ENCODE results near the gene ARID5B. TPM values are rescaled to one million over a fixed set of nuclear protein-coding genes. Genes with fewer than 3 reads are reported as not detected.

ARID5B gene
- total RNA-seq, 2 donors from 2014 or later, result 74.4 to 113 TPM

DNA sequence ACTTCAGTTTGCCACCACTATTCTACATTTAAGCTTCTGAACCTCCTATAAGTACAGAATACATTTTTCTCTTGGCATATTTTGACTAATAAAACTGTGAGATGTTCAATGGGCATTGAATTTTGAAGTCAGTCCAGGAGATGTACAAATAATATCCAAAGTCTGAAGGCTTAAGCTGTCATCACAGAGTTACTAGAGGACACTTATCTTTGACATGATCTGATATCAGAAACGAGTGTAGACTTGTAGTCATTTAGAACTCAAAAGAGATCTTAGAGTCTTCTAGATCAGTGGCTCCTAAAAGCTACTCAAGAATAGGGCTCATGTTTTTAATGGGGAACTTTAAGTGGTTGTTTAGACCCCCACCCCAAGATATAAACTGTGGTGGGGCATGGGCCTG, 160.5 kb downstream of the ARID5B start:
- Mint-ChIP-seq H3K27me3 (ENCODE audit: low read depth) (no peaks in the 10 kb centered on the region), H3K9me3 (peaks cover 4 to 10% of the 10 kb centered on the region in 2 donors), H3K36me3 (ENCODE audit: insufficient read depth in 2 of 2) (peaks cover 36 to 72% of the 10 kb centered on the region in 2 donors), H3K4me3 (peak overlapping the region; percentile 48 to 99), H3K4me1 (ENCODE audit: low read depth) (peaks cover 94% of the 10 kb centered on the region), H3K27ac (peak overlapping the region; percentile 100)
- DNase-seq (no peak), ATAC-seq (replicated peaks in 1 of 2) (peak; percentile 61 to 62)

GRCh38 chr10:62062752-62063512, 161.4 kb downstream of the ARID5B start:
- Mint-ChIP-seq H3K4me3 (peak overlapping the region; percentile 48 to 99), H3K9me3 (peaks cover 4 to 10% of the 10 kb centered on the region in 2 donors), H3K27me3 (ENCODE audit: low read depth) (no peaks in the 10 kb centered on the region), H3K36me3 (ENCODE audit: insufficient read depth in 2 of 2) (peaks cover 30 to 67% of the 10 kb centered on the region in 2 donors), H3K4me1 (ENCODE audit: low read depth) (peaks cover 90% of the 10 kb centered on the region), H3K27ac (peak overlapping the region; percentile 100)
- no peak for DNase-seq
- peak; percentile 78 for ATAC-seq (replicated peaks in 1 of 2)

- Mint-ChIP-seq H3K9me3 (peaks cover 4 to 10% of the 10 kb centered on the region in 2 donors), H3K36me3 (ENCODE audit: insufficient read depth in 2 of 2) (peaks cover 32 to 67% of the 10 kb centered on the region in 2 donors), H3K27ac (peak overlapping the region; percentile 100), H3K27me3 (ENCODE audit: low read depth) (no peaks in the 10 kb centered on the region), H3K4me3 (peak overlapping the region; percentile 36 to 99), H3K4me1 (ENCODE audit: low read depth) (peaks cover 85% of the 10 kb centered on the region)
- ATAC-seq (replicated peaks in 1 of 2) (no peak), DNase-seq (no peak)
Observed at GRCh38 chr10:62063795-62064472, 162.4 kb downstream of the ARID5B start.

DNA sequence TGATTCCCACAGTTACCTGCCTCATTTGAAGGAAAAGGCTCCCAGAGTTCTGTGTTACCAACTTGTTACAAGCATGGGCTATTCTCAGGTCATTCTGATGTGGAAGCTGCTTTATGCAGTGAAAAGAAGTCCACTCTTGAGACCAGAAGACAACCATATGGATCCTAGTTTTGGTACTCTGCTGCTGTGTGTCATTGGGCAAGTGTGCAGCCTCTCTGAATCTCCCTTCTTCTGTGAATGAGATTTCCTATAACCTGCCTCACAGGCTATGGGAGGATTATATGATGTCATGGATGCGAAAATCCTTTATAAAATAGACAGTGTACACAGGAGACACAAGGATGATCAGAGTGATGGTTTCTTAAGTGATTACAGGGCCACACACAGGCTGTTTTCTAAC, 166.1 kb downstream of the ARID5B start:
- Mint-ChIP-seq H3K9me3 (peaks cover 0 to 1% of the 10 kb centered on the region in 2 donors), H3K36me3 (ENCODE audit: insufficient read depth in 2 of 2) (peaks cover 31 to 67% of the 10 kb centered on the region in 2 donors), H3K27me3 (ENCODE audit: low read depth) (no peaks in the 10 kb centered on the region), H3K27ac (peak overlapping the region; percentile 84), H3K4me3 (peak overlapping the region in 1 of 2 donors; percentile 41), H3K4me1 (ENCODE audit: low read depth) (peaks cover 85% of the 10 kb centered on the region)
- DNase-seq, result no peak
- ATAC-seq (replicated peaks in 1 of 2), result no peak

DNA sequence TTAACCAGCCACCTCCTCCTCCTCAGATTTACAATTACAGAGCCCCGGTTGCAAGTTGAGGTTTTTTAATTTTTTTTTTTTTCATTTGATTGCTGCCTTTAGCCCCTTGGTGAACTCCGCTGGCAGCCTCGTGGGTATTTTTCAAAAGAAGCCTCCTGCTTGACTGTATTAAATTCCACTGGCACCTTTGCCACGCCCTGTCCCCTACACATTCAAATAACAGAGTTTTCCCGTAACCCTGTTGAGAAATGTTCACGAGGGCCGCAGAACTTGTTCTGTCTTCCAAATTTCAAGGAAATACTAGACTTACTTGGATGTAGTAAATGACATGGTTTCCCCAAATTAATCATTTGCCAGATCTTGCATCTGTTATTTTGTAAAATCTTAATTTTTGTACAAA, 167.0 kb downstream of the ARID5B start:
- H3K27ac Mint-ChIP-seq, result peak overlapping the region; percentile 92
- peaks cover 33 to 71% of the 10 kb centered on the region in 2 donors for H3K36me3 Mint-ChIP-seq (ENCODE audit: insufficient read depth in 2 of 2)
- DNase-seq (no peak), ATAC-seq (replicated peaks in 1 of 2) (no peak)
- peaks cover 85% of the 10 kb centered on the region for H3K4me1 Mint-ChIP-seq (ENCODE audit: low read depth)
- H3K27me3 Mint-ChIP-seq (ENCODE audit: low read depth), result no peaks in the 10 kb centered on the region
- H3K9me3 Mint-ChIP-seq, result no peaks in the 10 kb centered on the region
- peak overlapping the region in 1 of 2 donors; percentile 29 for H3K4me3 Mint-ChIP-seq

DNA sequence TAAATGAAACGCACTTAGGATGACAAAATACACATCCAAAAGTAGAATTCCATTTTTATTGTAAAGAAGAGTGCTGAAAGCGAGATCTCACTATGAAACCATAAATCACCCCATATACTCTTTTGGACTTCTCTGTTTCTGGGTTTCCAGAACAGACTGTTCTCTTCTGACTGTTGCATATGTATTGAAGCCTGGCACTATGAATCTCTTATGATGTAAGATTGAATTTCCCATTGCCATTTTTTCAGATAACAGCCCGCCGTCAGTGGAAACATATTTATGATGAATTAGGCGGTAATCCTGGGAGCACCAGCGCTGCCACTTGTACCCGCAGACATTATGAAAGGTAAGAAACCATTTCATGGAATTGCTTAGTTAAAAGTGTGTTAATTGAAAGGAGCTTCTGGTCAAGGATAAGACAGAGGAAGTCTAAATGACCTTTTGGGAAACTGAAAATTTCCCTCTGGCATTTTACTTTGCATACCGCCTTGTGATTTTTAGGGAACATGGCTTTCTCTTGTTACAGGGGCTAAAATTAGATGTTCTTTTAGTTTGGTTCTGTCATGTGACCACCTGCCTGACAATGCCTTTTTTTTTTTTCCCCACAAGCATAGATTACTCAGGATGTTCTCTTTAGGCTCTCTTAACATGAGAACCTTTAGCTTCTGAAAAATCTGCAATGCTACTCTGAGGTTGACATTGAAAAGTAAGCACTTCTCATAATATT, 168.1 kb downstream of the ARID5B start:
- Mint-ChIP-seq H3K4me3 (peak overlapping the region in 1 of 2 donors; percentile 14), H3K27ac (peak overlapping the region; percentile 74), H3K4me1 (ENCODE audit: low read depth) (peaks cover 85% of the 10 kb centered on the region), H3K27me3 (ENCODE audit: low read depth) (no peaks in the 10 kb centered on the region), H3K36me3 (ENCODE audit: insufficient read depth in 2 of 2) (peaks cover 31 to 71% of the 10 kb centered on the region in 2 donors), H3K9me3 (no peaks in the 10 kb centered on the region)
- DNase-seq (no peak), ATAC-seq (replicated peaks in 1 of 2) (no peak)

DNA sequence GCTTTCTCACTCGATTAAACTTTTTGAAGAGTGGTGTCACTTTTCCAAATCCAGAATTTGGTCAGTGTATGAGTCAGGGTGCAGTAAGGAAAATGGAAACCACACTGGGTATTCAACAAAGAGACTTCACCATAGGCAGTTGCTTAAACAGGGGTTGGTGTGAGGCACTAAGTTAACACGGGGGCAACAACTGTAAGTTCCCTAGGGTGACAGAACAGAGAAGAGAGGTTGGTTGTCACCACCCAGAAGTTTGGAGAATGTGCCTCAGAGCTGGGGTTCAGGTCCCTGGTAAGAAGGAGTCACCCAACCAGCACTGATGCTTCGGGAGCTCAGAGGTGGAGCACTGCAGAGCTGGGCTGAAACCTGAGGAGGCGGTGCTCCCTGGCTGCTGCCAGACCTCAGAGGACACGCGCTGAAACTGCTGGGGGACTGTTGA, 170.4 kb downstream of the ARID5B start:
- ATAC-seq (replicated peaks in 1 of 2), result peak; percentile 58 to 62
- Mint-ChIP-seq H3K4me3 (peak overlapping the region; percentile 10 to 67), H3K27me3 (ENCODE audit: low read depth) (no peaks in the 10 kb centered on the region), H3K36me3 (ENCODE audit: insufficient read depth in 2 of 2) (peaks cover 37 to 78% of the 10 kb centered on the region in 2 donors), H3K27ac (peak overlapping the region; percentile 80), H3K4me1 (ENCODE audit: low read depth) (peaks cover 84% of the 10 kb centered on the region), H3K9me3 (no peaks in the 10 kb centered on the region)
- no peak for DNase-seq

- Mint-ChIP-seq H3K27ac (peak overlapping the region; percentile 80), H3K4me3 (peak overlapping the region in 1 of 2 donors; percentile 67), H3K4me1 (ENCODE audit: low read depth) (peaks cover 90% of the 10 kb centered on the region), H3K36me3 (ENCODE audit: insufficient read depth in 2 of 2) (peaks cover 41 to 82% of the 10 kb centered on the region in 2 donors), H3K27me3 (ENCODE audit: low read depth) (no peaks in the 10 kb centered on the region), H3K9me3 (no peaks in the 10 kb centered on the region)
- DNase-seq, result no peak
- no peak for ATAC-seq (replicated peaks in 1 of 2)
Observed at GRCh38 chr10:62072901-62073300, 171.4 kb downstream of the ARID5B start.

- H3K4me1 Mint-ChIP-seq (ENCODE audit: low read depth), result peaks cover 84% of the 10 kb centered on the region
- H3K9me3 Mint-ChIP-seq, result no peaks in the 10 kb centered on the region
- ATAC-seq (replicated peaks in 1 of 2) (no peak), DNase-seq (no peak)
- H3K27me3 Mint-ChIP-seq (ENCODE audit: low read depth), result no peaks in the 10 kb centered on the region
- peaks cover 40 to 78% of the 10 kb centered on the region in 2 donors for H3K36me3 Mint-ChIP-seq (ENCODE audit: insufficient read depth in 2 of 2)
- H3K4me3 Mint-ChIP-seq, result peak overlapping the region in 1 of 2 donors; percentile 67
- H3K27ac Mint-ChIP-seq, result peak overlapping the region; percentile 80
Observed at GRCh38 chr10:62073429-62073828, 171.9 kb downstream of the ARID5B start.

DNA sequence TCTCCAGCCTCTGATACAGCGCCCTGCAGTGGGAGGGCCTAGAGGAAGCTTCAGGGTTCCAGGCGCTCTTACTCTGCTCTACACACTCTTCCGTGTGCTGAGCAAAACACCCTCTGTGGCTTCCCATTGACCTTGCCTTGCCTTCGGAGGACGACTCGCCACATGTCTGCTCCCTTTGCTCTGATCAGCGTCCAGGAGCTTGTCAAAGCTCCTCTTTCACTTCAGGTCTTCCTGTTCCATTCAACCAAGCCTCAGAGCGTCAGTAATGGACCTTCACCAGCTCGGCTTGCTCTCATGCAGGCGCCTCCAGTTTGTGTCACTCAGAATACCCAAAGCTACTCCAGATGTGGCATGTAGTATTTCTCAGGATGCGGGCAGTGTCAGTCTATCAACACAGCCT, 173.9 kb downstream of the ARID5B start:
- DNase-seq (no peak), ATAC-seq (replicated peaks in 1 of 2) (peak in 1 of 2 donors; percentile 42)
- peaks cover 82% of the 10 kb centered on the region for H3K4me1 Mint-ChIP-seq (ENCODE audit: low read depth)
- no peaks in the 10 kb centered on the region for H3K27me3 Mint-ChIP-seq (ENCODE audit: low read depth)
- H3K36me3 Mint-ChIP-seq (ENCODE audit: insufficient read depth in 2 of 2), result peaks cover 37 to 73% of the 10 kb centered on the region in 2 donors
- peaks cover 0 to 4% of the 10 kb centered on the region in 2 donors for H3K9me3 Mint-ChIP-seq
- peak overlapping the region; percentile 89 for H3K27ac Mint-ChIP-seq
- H3K4me3 Mint-ChIP-seq, result peak overlapping the region in 1 of 2 donors; percentile 53

- no peak for DNase-seq
- Mint-ChIP-seq H3K27me3 (ENCODE audit: low read depth) (no peaks in the 10 kb centered on the region), H3K27ac (peak overlapping the region; percentile 89), H3K4me3 (peak overlapping the region in 1 of 2 donors; percentile 53), H3K9me3 (peaks cover 0 to 4% of the 10 kb centered on the region in 2 donors), H3K4me1 (ENCODE audit: low read depth) (peaks cover 82% of the 10 kb centered on the region), H3K36me3 (ENCODE audit: insufficient read depth in 2 of 2) (peaks cover 37 to 74% of the 10 kb centered on the region in 2 donors)
- no peak for ATAC-seq (replicated peaks in 1 of 2)
Observed at GRCh38 chr10:62075912-62076311, 174.4 kb downstream of the ARID5B start.

- no peak for DNase-seq
- no peaks in the 10 kb centered on the region for H3K27me3 Mint-ChIP-seq (ENCODE audit: low read depth)
- peak overlapping the region in 1 of 2 donors; percentile 33 for H3K4me3 Mint-ChIP-seq
- peaks cover 32 to 68% of the 10 kb centered on the region in 2 donors for H3K36me3 Mint-ChIP-seq (ENCODE audit: insufficient read depth in 2 of 2)
- peaks cover 0 to 4% of the 10 kb centered on the region in 2 donors for H3K9me3 Mint-ChIP-seq
- peak; percentile 42 for ATAC-seq (replicated peaks in 1 of 2)
- H3K27ac Mint-ChIP-seq, result peak overlapping the region; percentile 89
- peaks cover 82% of the 10 kb centered on the region for H3K4me1 Mint-ChIP-seq (ENCODE audit: low read depth)
Observed at GRCh38 chr10:62076891-62077290, 175.4 kb downstream of the ARID5B start.

All from activated T-cell treated with anti-CD3 and anti-CD28 coated beads, Interleukin-2, amount 50 U/mL, for 72 hours (primary cell).